UCSD-AML1 (cell line): ENCODE results near the gene MXD4.
"Not testable (repeated sequence)": the region's sequence is repeated elsewhere in the genome, so short reads cannot be mapped to it uniquely, and the experiment has no call there.

Experiments used
- DNase-seq: peaks from one replicate; lab custom pipeline; 2025; ENCODE audit not compliant: unreplicated experiment; lab: John Stamatoyannopoulos, UW

The MXD4 gene

DNA sequence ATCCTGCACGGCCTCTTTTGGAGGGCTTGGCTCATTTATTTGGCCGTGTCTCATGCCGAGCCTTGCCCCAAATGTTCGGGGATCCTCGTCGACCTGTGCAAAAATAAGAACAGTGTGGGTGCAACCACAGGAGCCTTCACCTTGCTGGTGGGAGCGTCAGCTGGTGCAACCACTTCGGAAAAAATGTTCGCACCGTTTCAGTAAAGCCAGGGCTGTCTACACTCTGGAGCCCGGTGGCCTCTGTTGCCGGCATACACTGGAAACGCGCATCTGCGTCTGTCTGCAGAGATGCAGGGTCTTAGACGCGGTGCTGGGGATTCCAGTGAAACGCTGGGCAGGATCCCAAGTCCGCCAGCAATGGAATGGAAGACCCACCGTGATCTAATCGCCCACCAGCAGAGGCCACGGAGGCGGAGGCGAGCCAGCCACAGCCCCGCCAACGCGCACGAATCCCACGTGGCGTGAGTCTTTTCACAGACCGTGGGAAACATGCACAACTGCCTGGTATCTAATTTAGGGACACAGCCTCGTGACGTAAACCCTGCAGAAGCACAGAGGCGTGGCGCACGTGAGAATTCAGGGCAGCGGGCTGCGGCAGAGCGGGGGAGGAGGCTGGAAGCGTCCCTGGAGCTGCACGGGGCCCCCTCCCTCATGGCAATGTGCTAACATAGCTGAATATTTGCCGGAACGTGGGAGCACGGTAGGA, 13.8 kb upstream of the MXD4 start:
- no peak for DNase-seq

- DNase-seq = not testable (repeated sequence)
Measured at GRCh38 chr4:2275044-2275397, 13.1 kb upstream of the MXD4 start.

DNA sequence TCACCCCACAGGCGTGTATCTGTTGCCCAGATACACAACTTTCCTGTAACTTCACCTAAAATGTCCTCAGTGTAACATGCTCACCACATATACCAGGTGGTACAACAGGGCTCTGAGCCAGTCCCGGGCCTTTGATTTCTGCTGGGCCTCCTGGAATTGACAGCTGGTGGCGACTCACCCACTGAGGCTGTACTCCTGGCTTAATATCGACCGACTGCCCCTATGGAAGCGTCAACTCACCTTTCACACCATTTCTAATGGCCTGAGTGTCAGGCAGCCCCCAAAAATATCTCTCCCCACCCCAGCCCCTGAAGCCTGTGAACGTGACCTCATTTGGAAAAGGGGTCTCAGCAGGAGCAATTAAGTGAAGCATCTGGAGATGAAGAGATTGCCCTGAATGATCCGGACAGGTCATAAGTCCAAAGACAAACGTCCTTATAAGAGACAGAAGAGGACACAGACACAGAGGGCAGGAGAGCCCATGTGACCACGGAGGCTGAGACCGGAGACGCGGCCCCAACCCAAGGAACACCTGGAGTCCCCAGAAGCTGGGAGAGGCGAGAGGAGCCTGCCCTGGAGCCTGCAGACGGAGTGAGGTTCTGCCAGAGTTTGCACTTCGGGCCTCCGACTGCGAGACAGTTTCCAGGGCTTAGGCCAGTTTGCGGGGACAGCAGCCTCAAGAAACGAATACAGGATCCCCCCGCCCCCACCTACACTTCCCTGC, 12.6 kb upstream of the MXD4 start:
- no peak for DNase-seq

DNA sequence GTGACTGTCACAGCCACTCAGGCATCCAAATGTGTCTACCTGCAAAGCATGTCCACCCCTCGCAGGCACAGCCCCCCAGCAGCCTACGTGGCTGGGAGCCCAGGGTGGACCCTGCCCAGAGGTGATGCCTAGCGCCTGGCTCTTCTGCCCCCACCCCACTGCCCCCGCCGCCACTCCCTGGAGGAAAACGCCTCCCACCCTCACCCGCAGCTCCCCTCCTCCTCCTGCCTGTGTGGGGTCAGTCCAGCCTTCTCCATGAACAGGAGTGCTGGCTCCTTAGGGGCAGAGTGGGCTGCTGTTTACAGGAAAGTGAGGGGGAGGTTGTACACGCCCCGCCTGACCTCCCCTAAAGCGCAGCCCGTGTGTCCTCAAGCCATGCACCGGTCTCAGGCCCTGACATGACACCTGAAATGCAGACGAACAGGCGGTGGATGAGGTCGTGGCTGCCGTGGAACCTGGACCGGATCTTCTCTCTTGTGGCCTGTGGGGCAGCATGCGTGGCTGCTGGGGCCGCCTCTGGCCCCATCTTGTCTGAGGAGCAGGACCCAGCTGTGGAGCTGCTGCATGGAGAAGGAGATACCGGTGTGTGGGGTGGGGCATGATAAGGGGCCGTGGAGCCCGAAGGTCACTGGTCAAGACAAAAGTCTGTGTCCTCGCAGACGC, 11.9 kb upstream of the MXD4 start:
- DNase-seq = no peak

DNA sequence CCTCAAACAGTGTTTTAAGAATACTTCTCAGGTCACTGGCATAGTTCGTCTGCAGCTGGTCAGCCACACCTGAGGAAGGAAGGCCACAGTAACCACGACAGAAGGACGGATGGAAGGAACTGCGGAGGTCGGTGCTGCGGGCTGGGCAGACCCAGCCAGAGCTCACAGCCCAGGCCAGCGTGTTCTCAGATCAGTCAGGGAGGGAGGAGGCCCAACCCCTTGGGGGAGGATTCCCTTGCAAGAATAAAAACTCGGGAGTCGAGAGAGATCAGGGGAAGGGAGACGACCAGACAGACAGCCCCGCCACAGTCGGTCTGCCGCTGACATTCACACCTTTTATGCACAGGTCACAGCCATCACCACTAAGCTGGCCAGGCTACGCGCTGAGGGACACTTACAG, 11.3 kb upstream of the MXD4 start:
- no peak for DNase-seq

GRCh38 chr4:2272828-2273120, 10.9 kb upstream of the MXD4 start:
- no peak for DNase-seq

- no peak for DNase-seq
Measured at GRCh38 chr4:2272026-2272827, 10.3 kb upstream of the MXD4 start.

DNA sequence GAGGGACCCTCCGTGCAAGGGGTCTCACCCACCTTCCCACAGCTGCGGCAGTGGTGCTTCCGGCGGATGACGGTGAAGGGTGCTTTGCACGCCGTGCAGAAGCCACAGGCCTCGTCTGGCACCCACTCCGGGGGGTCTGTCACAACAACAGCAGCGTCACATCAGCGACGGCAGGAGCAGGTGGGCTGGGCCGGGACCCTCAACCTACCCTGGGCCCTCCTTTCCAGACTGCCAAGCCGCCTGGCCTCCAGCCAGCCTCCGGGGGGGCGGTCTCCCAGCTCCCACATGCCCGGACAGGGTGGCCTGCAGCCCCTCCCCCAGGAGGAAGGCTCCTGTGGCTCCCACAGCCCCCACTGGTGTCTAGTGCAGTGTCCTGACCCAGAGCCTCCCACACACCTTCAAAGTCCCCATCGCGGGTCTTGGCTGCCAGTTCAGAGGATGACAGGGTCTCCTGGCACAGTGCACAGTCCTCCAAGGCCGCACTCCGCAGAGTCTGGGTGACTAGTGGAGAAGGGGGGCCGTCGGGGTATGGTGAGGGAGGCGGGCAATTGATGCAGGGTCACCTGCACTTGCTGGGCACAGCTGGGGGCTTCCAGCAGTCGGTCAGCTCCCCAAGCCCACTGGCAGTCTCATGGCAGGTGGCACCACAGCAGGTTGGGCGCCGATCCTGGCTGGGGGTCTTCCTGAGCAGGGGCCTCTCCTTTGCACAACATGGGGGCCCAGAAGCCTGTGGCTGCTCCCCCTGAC, 9.5 kb upstream of the MXD4 start:
- no peak for DNase-seq

DNA sequence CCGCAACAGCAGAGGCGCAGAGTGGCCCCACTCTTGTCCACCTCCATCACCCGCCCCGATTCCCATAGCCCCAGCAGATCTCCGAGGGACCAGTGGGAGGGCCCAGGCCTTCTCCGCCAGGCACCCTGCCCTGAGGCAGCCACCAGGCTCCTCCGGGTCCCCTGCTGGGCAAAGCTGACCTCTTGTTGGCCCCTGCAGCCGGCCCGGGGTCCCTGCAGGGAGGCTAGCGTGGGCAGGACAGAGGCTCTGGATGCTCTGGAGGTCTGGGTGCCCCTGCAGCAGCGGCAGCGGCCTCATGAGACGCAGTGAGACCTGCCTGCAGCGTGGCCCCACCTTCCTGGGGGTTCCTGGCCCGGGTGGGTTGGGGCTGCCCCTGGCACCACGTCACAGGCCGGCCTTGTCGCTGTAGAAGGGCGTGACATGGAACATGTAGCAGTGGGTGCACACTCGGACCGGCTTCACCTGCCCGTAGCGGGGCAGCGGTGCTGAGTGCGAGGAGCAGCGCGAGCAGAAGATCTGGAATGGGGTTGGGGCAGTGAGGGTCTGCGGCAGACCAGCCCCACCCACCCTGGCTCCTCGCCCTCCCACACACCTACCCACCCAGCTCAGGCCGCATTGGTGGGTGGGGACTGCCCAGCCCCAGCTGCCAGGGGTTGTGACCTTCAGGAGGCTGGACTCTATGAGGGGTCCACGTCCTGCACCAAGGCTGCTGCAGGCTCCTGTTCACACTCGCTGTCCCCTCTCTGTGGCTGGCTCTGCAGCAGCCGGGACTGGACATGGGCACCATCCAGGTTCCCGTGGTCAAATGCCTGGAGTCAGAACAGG, 8.6 kb upstream of the MXD4 start:
- DNase-seq = no peak

DNA sequence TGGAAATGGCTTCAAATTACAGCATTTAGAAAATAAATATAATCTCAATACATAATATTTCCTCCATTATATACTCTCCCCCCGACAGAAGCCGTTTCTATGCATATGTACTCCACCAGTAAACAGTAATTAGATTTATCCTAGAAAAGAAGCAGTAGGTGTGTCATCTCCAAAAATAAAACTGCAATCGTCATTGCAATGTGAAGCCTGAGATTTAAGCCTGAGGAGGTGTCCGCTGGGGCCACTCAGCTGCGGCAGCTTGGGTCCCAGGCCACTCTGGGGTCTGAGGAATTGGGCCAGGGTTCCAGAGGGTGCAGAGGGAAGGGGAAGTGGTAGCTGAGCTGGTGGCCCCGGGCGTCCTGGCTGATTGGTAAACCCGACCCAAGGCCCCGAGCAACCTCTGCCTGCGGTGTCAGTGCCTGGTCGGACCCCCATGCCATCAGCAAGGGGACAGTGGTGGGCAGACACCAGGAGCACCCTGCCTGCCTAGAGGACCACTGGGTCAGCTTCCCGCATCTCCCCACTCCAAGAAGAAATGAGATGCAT, 7.8 kb upstream of the MXD4 start:
- no peak for DNase-seq

DNA sequence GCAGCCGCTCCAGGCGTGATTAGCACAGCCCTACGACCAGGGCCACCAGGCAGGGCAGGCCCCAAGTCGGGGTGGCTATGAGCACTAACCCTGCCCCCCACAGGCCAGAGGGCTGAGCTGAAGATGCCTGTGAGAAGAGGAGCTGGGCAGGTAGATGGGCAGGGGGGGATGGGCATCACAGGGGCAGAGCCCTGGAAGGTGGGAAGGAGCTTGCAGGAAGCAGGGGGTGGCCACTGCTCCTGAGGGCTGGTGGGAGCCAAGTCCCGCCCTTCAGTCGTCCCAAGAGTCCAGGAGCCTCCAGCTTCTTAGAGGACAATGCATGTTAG, 7.3 kb upstream of the MXD4 start:
- no peak for DNase-seq

DNA sequence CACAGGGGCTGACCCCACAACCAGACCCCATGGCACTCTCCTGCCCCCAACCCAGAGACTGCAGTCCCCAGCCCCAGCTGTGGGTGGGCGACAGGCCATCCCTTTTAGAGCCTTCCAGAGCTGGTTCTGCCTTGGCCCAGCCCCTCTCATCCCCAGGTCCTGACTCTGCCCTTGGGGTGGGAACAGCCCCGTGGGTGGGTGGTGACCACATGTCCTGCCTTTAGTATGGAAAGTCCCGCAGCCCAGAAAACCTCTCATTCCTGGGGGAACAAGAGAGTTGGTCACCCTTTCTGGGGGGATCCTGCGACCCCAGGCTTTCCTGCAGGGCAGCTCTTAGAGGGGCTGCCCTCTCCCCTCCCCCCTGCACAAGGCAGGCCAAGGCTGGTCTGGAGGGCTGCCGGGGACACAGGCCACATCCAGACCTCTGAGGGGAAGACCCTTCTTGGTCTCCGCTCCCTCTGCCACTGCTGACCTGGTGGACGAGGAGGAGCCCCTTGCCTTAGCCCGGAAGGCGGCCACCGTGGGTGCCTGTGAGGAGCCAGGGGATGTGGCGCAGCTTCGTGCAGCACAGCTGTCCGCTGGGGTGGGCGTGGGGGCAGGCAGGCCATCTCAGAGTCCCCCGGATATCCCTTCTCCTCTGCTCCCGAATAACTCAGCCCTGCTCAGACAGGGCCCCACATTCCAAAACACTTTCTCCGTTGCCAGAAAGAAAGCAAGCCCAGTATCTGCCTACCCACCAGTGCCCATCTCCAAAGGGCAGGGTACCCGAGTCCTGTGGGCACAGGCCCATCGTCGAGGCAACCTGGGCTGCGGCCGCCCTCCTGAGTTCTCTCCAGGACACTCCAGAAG, 6.7 kb upstream of the MXD4 start:
- DNase-seq = no peak

DNA sequence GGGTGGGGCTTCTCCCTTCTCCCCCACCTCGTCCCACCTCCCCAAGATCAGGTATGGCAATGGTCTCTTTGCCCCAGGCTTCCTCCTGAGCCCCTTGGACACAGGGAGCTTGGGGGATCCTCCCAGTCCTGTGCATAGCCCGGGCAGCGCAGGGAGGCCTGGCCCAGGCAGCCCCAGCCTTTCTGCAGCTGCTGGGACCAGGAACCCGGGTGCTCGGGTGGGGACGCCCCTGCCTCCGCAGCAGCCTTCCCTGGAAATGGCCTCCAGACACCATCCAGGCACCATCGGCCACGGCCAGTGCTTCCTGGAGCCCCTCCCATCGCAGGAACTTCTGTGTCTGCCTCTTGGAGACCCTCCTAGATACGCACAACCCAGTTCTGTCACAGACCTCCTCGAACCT, 5.9 kb upstream of the MXD4 start:
- DNase-seq = no peak

GRCh38 chr4:2267320-2267811, 5.5 kb upstream of the MXD4 start:
- no peak for DNase-seq

DNA sequence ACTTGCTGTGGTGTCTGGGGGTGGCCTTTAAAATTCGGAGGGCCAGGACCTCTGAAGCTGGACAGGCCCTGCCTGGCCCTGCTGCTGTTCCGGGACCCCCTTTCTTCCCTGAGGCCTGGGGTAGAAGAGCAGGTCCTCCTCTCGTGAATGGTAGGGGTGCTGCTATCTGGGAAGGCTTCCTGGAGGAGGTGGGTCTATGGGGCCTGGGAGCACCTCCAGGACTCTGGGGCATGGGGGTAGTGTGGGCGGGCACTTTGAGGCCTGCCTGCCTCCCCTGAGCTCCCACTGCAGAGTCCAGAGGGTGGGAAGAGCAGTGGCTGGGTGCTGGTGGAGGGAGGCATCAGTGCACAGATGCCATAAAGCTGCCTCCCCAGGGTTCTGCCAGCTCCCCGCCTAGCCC, 4.9 kb upstream of the MXD4 start:
- DNase-seq = no peak

GRCh38 chr4:2266181-2266580, 4.3 kb upstream of the MXD4 start:
- DNase-seq = no peak

- DNase-seq = no peak
Measured at GRCh38 chr4:2265113-2266110, 3.5 kb upstream of the MXD4 start.
